Activated T-helper 1 cell treated with Interleukin-2 at 50 U/mL for 16 hours (primary cell): Measurements from ENCODE around the gene PALLD.

Experiments used
- DNase-seq: peaks from one replicate; pipeline ENCODE4 v3.0.0-alpha.2; 2020; ENCODE audit warnings: low read depth

The PALLD gene

GRCh38 chr4:168765726-168766125 is 268.9 kb downstream of the PALLD start:
- DNase-seq = no peak

GRCh38 chr4:168766604-168767316 is 269.9 kb downstream of the PALLD start:
- no peak for DNase-seq

- no peak for DNase-seq
Observed at GRCh38 chr4:168769416-168769815, 272.6 kb downstream of the PALLD start.

- no peak for DNase-seq
Observed at GRCh38 chr4:168769837-168770236, 273.0 kb downstream of the PALLD start.

GRCh38 chr4:168771251-168771650 is 274.4 kb downstream of the PALLD start:
- no peak for DNase-seq

- no peak for DNase-seq
Observed at GRCh38 chr4:168773388-168774195, 276.7 kb downstream of the PALLD start.

- no peak for DNase-seq
Observed at GRCh38 chr4:168776382-168776781, 279.5 kb downstream of the PALLD start.

GRCh38 chr4:168777277-168777965 is 280.6 kb downstream of the PALLD start:
- DNase-seq = no peak

- DNase-seq = no peak
Observed at GRCh38 chr4:168781341-168781740, 284.5 kb downstream of the PALLD start.

- no peak for DNase-seq
Observed at GRCh38 chr4:168781926-168782325, 285.1 kb downstream of the PALLD start.

- no peak for DNase-seq
Observed at GRCh38 chr4:168782439-168782838, 285.6 kb downstream of the PALLD start.

GRCh38 chr4:168784786-168785461 is 288.1 kb downstream of the PALLD start:
- DNase-seq = no peak

GRCh38 chr4:168787334-168787733 is 290.5 kb downstream of the PALLD start:
- DNase-seq = no peak

GRCh38 chr4:168787801-168788595 is 291.1 kb downstream of the PALLD start:
- DNase-seq = no peak

GRCh38 chr4:168790898-168791297 is 294.0 kb downstream of the PALLD start:
- DNase-seq = no peak

GRCh38 chr4:168791376-168791775 is 294.5 kb downstream of the PALLD start:
- DNase-seq = no peak

GRCh38 chr4:168793542-168793941 is 296.7 kb downstream of the PALLD start:
- DNase-seq = no peak

GRCh38 chr4:168794092-168794707 is 297.3 kb downstream of the PALLD start:
- no peak for DNase-seq

GRCh38 chr4:168794881-168795280 is 298.0 kb downstream of the PALLD start:
- DNase-seq = no peak

- DNase-seq = no peak
Observed at GRCh38 chr4:168795346-168795745, 298.5 kb downstream of the PALLD start.
